Bronchial epithelial cell (primary cell): Measurements from ENCODE around the gene ACSL3. TPM values are rescaled to one million over a fixed set of nuclear protein-coding genes. Genes with fewer than 3 reads are reported as not detected.

Source experiments
- DNase-seq: peaks from one replicate; pipeline ENCODE4 v3.0.0-alpha.2; 2010; ENCODE audit warnings: low read depth
- FAIRE-seq: peaks from 2 replicates; lab custom pipeline; 2011; peaks lifted over from hg19 to GRCh38; lab: Jason Lieb, UNC
- H3K27me3 ChIP-seq: 2 replicates; pipeline ENCODE4 v1.5.1; 2011; ENCODE audit warnings: low read length; ENCODE audit not compliant: control insufficient read depth, insufficient read depth
- H3K36me3 ChIP-seq: 2 replicates; pipeline ENCODE4 v1.5.1; 2011; ENCODE audit warnings: low read length; ENCODE audit not compliant: control insufficient read depth, insufficient read depth
- H3K4me3 ChIP-seq: 2 replicates; pipeline ENCODE4 v1.5.1; 2011; ENCODE audit warnings: mild to moderate bottlenecking, low read depth, low read length, control low read depth
- total RNA-seq: library from RNA; depleted of rRNA; stranded (reverse); fragments of >200 nt; gene quantifications from 2 replicates; pipeline ENCODE4 v1.2.1, GENCODE V29; 2014
- TF ChIP-seq, protein P1 (sequence below): IDR thresholded peaks from 2 replicates; pipeline ENCODE4 v1.5.1; 2011; ENCODE audit warnings: mild to moderate bottlenecking, moderate library complexity, low read length, control low read depth, inconsistent platforms; ENCODE audit not compliant: insufficient read depth, severe bottlenecking

The ACSL3 gene
- total RNA-seq, 1 donor from 2014 or later: 269 TPM

- no peak for FAIRE-seq
- no peak overlapping the region for H3K4me3 ChIP-seq
- TF ChIP-seq, protein P1, sequence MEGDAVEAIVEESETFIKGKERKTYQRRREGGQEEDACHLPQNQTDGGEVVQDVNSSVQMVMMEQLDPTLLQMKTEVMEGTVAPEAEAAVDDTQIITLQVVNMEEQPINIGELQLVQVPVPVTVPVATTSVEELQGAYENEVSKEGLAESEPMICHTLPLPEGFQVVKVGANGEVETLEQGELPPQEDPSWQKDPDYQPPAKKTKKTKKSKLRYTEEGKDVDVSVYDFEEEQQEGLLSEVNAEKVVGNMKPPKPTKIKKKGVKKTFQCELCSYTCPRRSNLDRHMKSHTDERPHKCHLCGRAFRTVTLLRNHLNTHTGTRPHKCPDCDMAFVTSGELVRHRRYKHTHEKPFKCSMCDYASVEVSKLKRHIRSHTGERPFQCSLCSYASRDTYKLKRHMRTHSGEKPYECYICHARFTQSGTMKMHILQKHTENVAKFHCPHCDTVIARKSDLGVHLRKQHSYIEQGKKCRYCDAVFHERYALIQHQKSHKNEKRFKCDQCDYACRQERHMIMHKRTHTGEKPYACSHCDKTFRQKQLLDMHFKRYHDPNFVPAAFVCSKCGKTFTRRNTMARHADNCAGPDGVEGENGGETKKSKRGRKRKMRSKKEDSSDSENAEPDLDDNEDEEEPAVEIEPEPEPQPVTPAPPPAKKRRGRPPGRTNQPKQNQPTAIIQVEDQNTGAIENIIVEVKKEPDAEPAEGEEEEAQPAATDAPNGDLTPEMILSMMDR: peak; percentile 54
Observed at GRCh38 chr2:222959358-222959757, 98.5 kb downstream of the ACSL3 start.

GRCh38 chr2:222960126-222960525 lies 99.3 kb downstream of the ACSL3 start:
- DNase-seq (no peak), FAIRE-seq (peak; percentile 55)
- TF ChIP-seq, protein P1: no peak
- no peaks in the 10 kb centered on the region for H3K36me3 ChIP-seq
- no peaks in the 10 kb centered on the region for H3K27me3 ChIP-seq
- H3K4me3 ChIP-seq: no peak overlapping the region

More at GRCh38 chr2:222959358-222959757, 98.5 kb downstream of the ACSL3 start:
- DNase-seq: peak; percentile 84
- H3K36me3 ChIP-seq: no peaks in the 10 kb centered on the region
- H3K27me3 ChIP-seq: no peaks in the 10 kb centered on the region

GRCh38 chr2:222963641-222964040 lies 102.8 kb downstream of the ACSL3 start:
- FAIRE-seq: no peak
- Histone ChIP-seq H3K4me3 (no peak overlapping the region), H3K27me3 (no peaks in the 10 kb centered on the region), H3K36me3 (no peaks in the 10 kb centered on the region)
- DNase-seq: no peak
- TF ChIP-seq, protein P1: no peak

GRCh38 chr2:222964376-222965031 lies 103.7 kb downstream of the ACSL3 start:
- H3K36me3 ChIP-seq: no peaks in the 10 kb centered on the region
- TF ChIP-seq, protein P1: no peak
- H3K4me3 ChIP-seq: no peak overlapping the region
- H3K27me3 ChIP-seq: no peaks in the 10 kb centered on the region
- FAIRE-seq (no peak), DNase-seq (no peak)

- Histone ChIP-seq H3K4me3 (no peak overlapping the region), H3K27me3 (no peaks in the 10 kb centered on the region), H3K36me3 (no peaks in the 10 kb centered on the region)
- no peak for FAIRE-seq
- DNase-seq: no peak
- TF ChIP-seq, protein P1: no peak
Observed at GRCh38 chr2:222965555-222965954, 104.7 kb downstream of the ACSL3 start.

- TF ChIP-seq, protein P1: no peak
- FAIRE-seq (no peak), DNase-seq (no peak)
- no peaks in the 10 kb centered on the region for H3K36me3 ChIP-seq
- no peak overlapping the region for H3K4me3 ChIP-seq
- H3K27me3 ChIP-seq: no peaks in the 10 kb centered on the region
Observed at GRCh38 chr2:222968550-222969155, 107.8 kb downstream of the ACSL3 start.
